HepG2 (cell line): ENCODE data around the gene SLC7A6OS.

Source experiments
- MIER3 ChIP-seq: IDR thresholded peaks from 2 replicates; pipeline ENCODE4 v1.6.1; 2016; ENCODE audit warnings: missing compliant biosample characterization, borderline replicate concordance
- SUZ12 ChIP-seq: fragments of 150-350 bp; IDR thresholded peaks from 2 replicates; pipeline ENCODE4 v1.6.1; 2014; ENCODE audit warnings: low read depth, low read length
- TARDBP ChIP-seq: sonication (generic); formaldehyde crosslinking; IDR thresholded peaks from 2 replicates; pipeline ENCODE4 v1.8.0; 2022; ENCODE audit warnings: mild to moderate bottlenecking, missing genetic modification reagents
- TP53 ChIP-seq: sonication (generic); formaldehyde crosslinking; conservative IDR thresholded peaks from 2 replicates; pipeline ENCODE4 v1.4.0; 2020; ENCODE audit warnings: missing genetic modification reagents
- TF ChIP-seq, protein P1 (sequence below): sonication (generic); formaldehyde crosslinking; IDR thresholded peaks from 2 replicates; pipeline ENCODE4 v1.4.0; 2020; ENCODE audit warnings: missing genetic modification reagents

DNA sequence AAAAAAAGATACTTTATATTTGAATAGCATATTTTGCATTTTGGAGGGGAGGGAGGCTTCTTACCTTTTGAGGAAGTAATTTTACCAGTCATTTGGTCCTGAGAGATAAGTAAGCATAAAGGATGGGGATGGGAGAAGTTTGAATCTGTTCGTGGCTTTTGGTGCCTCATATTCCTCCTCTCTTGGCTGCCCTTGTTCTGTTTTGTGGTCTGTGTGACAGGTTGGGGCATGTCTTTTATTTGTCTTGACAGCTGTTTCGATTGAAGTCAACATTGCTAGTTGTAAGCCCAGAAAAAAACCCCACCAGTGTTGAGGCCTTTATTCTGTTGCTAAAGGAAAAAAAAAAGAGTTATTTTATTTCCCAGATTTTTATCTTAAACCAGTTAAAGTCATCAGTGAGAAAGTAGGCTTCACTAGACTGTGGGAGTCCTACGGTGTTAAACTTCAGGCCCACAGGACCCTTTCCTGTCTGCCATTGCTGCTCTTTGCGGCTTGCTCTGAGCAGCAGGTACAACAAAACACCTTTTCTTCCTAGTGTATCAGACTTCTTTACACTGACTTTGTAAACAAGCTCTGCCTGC lies 35.0 kb downstream of the SLC7A6OS start:
- no peak for TF ChIP-seq TP53 (CRISPR knock-in tag)
- TF ChIP-seq TARDBP, result no peak
- no peak for TF ChIP-seq SUZ12
- TF ChIP-seq, protein P1, sequence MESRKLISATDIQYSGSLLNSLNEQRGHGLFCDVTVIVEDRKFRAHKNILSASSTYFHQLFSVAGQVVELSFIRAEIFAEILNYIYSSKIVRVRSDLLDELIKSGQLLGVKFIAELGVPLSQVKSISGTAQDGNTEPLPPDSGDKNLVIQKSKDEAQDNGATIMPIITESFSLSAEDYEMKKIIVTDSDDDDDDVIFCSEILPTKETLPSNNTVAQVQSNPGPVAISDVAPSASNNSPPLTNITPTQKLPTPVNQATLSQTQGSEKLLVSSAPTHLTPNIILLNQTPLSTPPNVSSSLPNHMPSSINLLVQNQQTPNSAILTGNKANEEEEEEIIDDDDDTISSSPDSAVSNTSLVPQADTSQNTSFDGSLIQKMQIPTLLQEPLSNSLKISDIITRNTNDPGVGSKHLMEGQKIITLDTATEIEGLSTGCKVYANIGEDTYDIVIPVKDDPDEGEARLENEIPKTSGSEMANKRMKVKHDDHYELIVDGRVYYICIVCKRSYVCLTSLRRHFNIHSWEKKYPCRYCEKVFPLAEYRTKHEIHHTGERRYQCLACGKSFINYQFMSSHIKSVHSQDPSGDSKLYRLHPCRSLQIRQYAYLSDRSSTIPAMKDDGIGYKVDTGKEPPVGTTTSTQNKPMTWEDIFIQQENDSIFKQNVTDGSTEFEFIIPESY (CRISPR knock-in tag), result no peak
- no peak for TF ChIP-seq MIER3
